ENCODE data around the gene MIDN. TPM values are rescaled to one million over a fixed set of nuclear protein-coding genes. Genes with fewer than 3 reads are reported as not detected.
"Not testable (repeated sequence)": the region's sequence is repeated elsewhere in the genome, so short reads cannot be mapped to it uniquely, and the experiment has no call there.

The MIDN gene
- polyA plus RNA-seq (2013, experiment 1 of 2), result 116 TPM
- 108 TPM for polyA plus RNA-seq (2013, experiment 2 of 2)

- Histone ChIP-seq H3K9me3 (ENCODE audit: insufficient read depth, low read depth, low read length) (no peaks in the 10 kb centered on the region), H3K9ac (ENCODE audit: low read depth, low read length) (peak within 1 kb of the TSS; percentile 98), H3K4me1 (ENCODE audit: insufficient read depth, low read length) (no peaks in the 10 kb centered on the region; the same call in 1 of the 2 replicates), H3K4me3 (ENCODE audit: low read length) (peak within 1 kb of the TSS; percentile 91), H3K27ac (ENCODE audit: low read depth, low read length) (peak within 1 kb of the TSS; percentile 100), H3K36me3 (ENCODE audit: insufficient read depth, low read length) (peaks cover 17% of the 10 kb centered on the region), H3K27me3 (ENCODE audit: insufficient read depth, low read length) (no peaks in the 10 kb centered on the region)
- 3% methylated on average over 55 of the region's 60 CpGs for WGBS
Measured at GRCh38 chr19:1248139-1248785, at the start of gene MIDN. MIDN (plus strand) TSS chr19:1248583; CDS start chr19:1250297, 1,714 bp downstream.

- Histone ChIP-seq H3K9ac (ENCODE audit: low read depth, low read length) (no peak overlapping the region), H3K36me3 (ENCODE audit: insufficient read depth, low read length) (no peaks in the 10 kb centered on the region), H3K9me3 (ENCODE audit: insufficient read depth, low read depth, low read length) (no peaks in the 10 kb centered on the region), H3K4me3 (ENCODE audit: low read length) (no peak overlapping the region), H3K27ac (ENCODE audit: low read depth, low read length) (no peak overlapping the region), H3K4me1 (ENCODE audit: insufficient read depth, low read length) (no peaks in the 10 kb centered on the region), H3K27me3 (ENCODE audit: insufficient read depth, low read length) (no peaks in the 10 kb centered on the region)
- 89% methylated on average over 10 of the region's 10 CpGs for WGBS
Measured at GRCh38 chr19:1199531-1199930, 48.9 kb upstream of the MIDN start.

GRCh38 chr19:1200614-1201013 lies 47.8 kb upstream of the MIDN start:
- H3K36me3 ChIP-seq (ENCODE audit: insufficient read depth, low read length); H3K27me3 ChIP-seq (ENCODE audit: insufficient read depth, low read length); H3K4me3 ChIP-seq (ENCODE audit: low read length); H3K27ac ChIP-seq (ENCODE audit: low read depth, low read length); H3K9ac ChIP-seq (ENCODE audit: low read depth, low read length); H3K9me3 ChIP-seq (ENCODE audit: insufficient read depth, low read depth, low read length); H3K4me1 ChIP-seq (ENCODE audit: insufficient read depth, low read length): not testable (repeated sequence)
- WGBS, result 91% methylated on average over 4 of the region's 4 CpGs

GRCh38 chr19:1205114-1206099 lies 43.0 kb upstream of the MIDN start, which contains the start of gene STK11:
STK11 (plus strand) TSS chr19:1205778; CDS start chr19:1206914, 1,136 bp downstream.
- 4% methylated on average over 113 of the region's 114 CpGs for WGBS

GRCh38 chr19:1206150-1206863 lies 42.1 kb upstream of the MIDN start:
- H3K27ac ChIP-seq (ENCODE audit: low read depth, low read length), result no peak overlapping the region
- peaks cover 4% of the 10 kb centered on the region; the same call in 1 of the 2 replicates for H3K36me3 ChIP-seq (ENCODE audit: insufficient read depth, low read length)
- no peaks in the 10 kb centered on the region for H3K27me3 ChIP-seq (ENCODE audit: insufficient read depth, low read length)
- 0 out of 2 replicates have a peak, but pooled peaks cover 6% of the 10 kb centered on the region for H3K4me1 ChIP-seq (ENCODE audit: insufficient read depth, low read length)
- WGBS, result under 1% methylated on average over 78 of the region's 78 CpGs
- H3K9ac ChIP-seq (ENCODE audit: low read depth, low read length), result peak overlapping the region; percentile 84
- H3K4me3 ChIP-seq (ENCODE audit: low read length), result peak overlapping the region; percentile 75
- H3K9me3 ChIP-seq (ENCODE audit: insufficient read depth, low read depth, low read length), result no peaks in the 10 kb centered on the region

More at GRCh38 chr19:1205114-1206099, 43.0 kb upstream of the MIDN start, which contains the start of gene STK11:
- Histone ChIP-seq H3K27ac (ENCODE audit: low read depth, low read length) (peak within 1 kb of the TSS; percentile 74), H3K9me3 (ENCODE audit: insufficient read depth, low read depth, low read length) (no peaks in the 10 kb centered on the region), H3K4me1 (ENCODE audit: insufficient read depth, low read length) (0 out of 2 replicates have a peak, but pooled peaks cover 6% of the 10 kb centered on the region), H3K27me3 (ENCODE audit: insufficient read depth, low read length) (no peaks in the 10 kb centered on the region), H3K4me3 (ENCODE audit: low read length) (peak within 1 kb of the TSS; percentile 75), H3K36me3 (ENCODE audit: insufficient read depth, low read length) (peaks cover 4% of the 10 kb centered on the region; the same call in 1 of the 2 replicates), H3K9ac (ENCODE audit: low read depth, low read length) (peak within 1 kb of the TSS; percentile 84)

GRCh38 chr19:1206864-1207450 lies 41.4 kb upstream of the MIDN start:
- no peak overlapping the region for H3K27ac ChIP-seq (ENCODE audit: low read depth, low read length)
- peak overlapping the region; percentile 84 for H3K9ac ChIP-seq (ENCODE audit: low read depth, low read length)
- H3K9me3 ChIP-seq (ENCODE audit: insufficient read depth, low read depth, low read length), result no peaks in the 10 kb centered on the region
- H3K4me1 ChIP-seq (ENCODE audit: insufficient read depth, low read length), result 0 out of 2 replicates have a peak, but pooled peaks cover 6% of the 10 kb centered on the region
- H3K4me3 ChIP-seq (ENCODE audit: low read length), result peak overlapping the region; percentile 75
- H3K36me3 ChIP-seq (ENCODE audit: insufficient read depth, low read length), result peaks cover 4% of the 10 kb centered on the region; the same call in 1 of the 2 replicates
- H3K27me3 ChIP-seq (ENCODE audit: insufficient read depth, low read length), result no peaks in the 10 kb centered on the region
- 9% methylated on average over 38 of the region's 38 CpGs for WGBS

GRCh38 chr19:1208830-1209229 lies 39.6 kb upstream of the MIDN start:
- WGBS, result 87% methylated on average over 10 of the region's 10 CpGs
- not testable (repeated sequence) for H3K9ac ChIP-seq (ENCODE audit: low read depth, low read length); H3K9me3 ChIP-seq (ENCODE audit: insufficient read depth, low read depth, low read length); H3K4me1 ChIP-seq (ENCODE audit: insufficient read depth, low read length); H3K4me3 ChIP-seq (ENCODE audit: low read length); H3K27ac ChIP-seq (ENCODE audit: low read depth, low read length); H3K36me3 ChIP-seq (ENCODE audit: insufficient read depth, low read length); H3K27me3 ChIP-seq (ENCODE audit: insufficient read depth, low read length)

- Histone ChIP-seq H3K4me3 (ENCODE audit: low read length) (no peak overlapping the region), H3K9me3 (ENCODE audit: insufficient read depth, low read depth, low read length) (no peaks in the 10 kb centered on the region), H3K9ac (ENCODE audit: low read depth, low read length) (no peak overlapping the region), H3K27ac (ENCODE audit: low read depth, low read length) (peak overlapping the region; percentile 49), H3K4me1 (ENCODE audit: insufficient read depth, low read length) (0 out of 2 replicates have a peak, but pooled peaks cover 6% of the 10 kb centered on the region), H3K36me3 (ENCODE audit: insufficient read depth, low read length) (peaks cover 8% of the 10 kb centered on the region), H3K27me3 (ENCODE audit: insufficient read depth, low read length) (no peaks in the 10 kb centered on the region)
- 97% methylated on average over 13 of the region's 13 CpGs for WGBS
Measured at GRCh38 chr19:1210227-1210538, 38.2 kb upstream of the MIDN start.

GRCh38 chr19:1211494-1212234 lies 36.7 kb upstream of the MIDN start:
- Histone ChIP-seq H3K27me3 (ENCODE audit: insufficient read depth, low read length) (no peaks in the 10 kb centered on the region), H3K4me1 (ENCODE audit: insufficient read depth, low read length) (0 out of 2 replicates have a peak, but pooled peaks cover 6% of the 10 kb centered on the region), H3K9ac (ENCODE audit: low read depth, low read length) (no peak overlapping the region), H3K27ac (ENCODE audit: low read depth, low read length) (peak overlapping the region; percentile 19; the same call in 1 of the 2 replicates), H3K4me3 (ENCODE audit: low read length) (no peak overlapping the region), H3K36me3 (ENCODE audit: insufficient read depth, low read length) (peaks cover 8% of the 10 kb centered on the region), H3K9me3 (ENCODE audit: insufficient read depth, low read depth, low read length) (no peaks in the 10 kb centered on the region)
- WGBS, result 93% methylated on average over 33 of the region's 33 CpGs
